ENCODE data around the gene TFR2. TPM values are rescaled to one million over a fixed set of nuclear protein-coding genes. Genes with fewer than 3 reads are reported as not detected.

Gene TFR2
- total RNA-seq, 1 donor from 2014 or later: 16.7 TPM

GRCh38 chr7:100583132-100584053 lies 58.0 kb downstream of the TFR2 start:
- Mint-ChIP-seq H3K4me3 (ENCODE audit: low read depth) (peak overlapping the region; percentile 96), H3K27ac (peak overlapping the region; percentile 96), H3K36me3 (ENCODE audit: low read depth) (peaks cover 7% of the 10 kb centered on the region), H3K4me1 (ENCODE audit: low read depth) (peaks cover 24% of the 10 kb centered on the region), H3K27me3 (ENCODE audit: low read depth) (no peaks in the 10 kb centered on the region), H3K9me3 (no peaks in the 10 kb centered on the region)
- peak; percentile 74 for DNase-seq (ENCODE audit: low spot score)
- intact Hi-C loops (cut with micrococcal nuclease): loop anchor here (1.0 to 10.0 kb wide), 2 partner anchors 38 to 291 kb away; partner anchors contain the start of gene SRRT

- Mint-ChIP-seq H3K27me3 (ENCODE audit: low read depth) (no peaks in the 10 kb centered on the region), H3K9me3 (no peaks in the 10 kb centered on the region), H3K4me3 (ENCODE audit: low read depth) (peak overlapping the region; percentile 33), H3K4me1 (ENCODE audit: low read depth) (peaks cover 23% of the 10 kb centered on the region), H3K27ac (peak overlapping the region; percentile 60), H3K36me3 (ENCODE audit: low read depth) (peaks cover 13% of the 10 kb centered on the region)
- DNase-seq (ENCODE audit: low spot score): no peak
- intact Hi-C loops (cut with micrococcal nuclease): loop anchor here (1.0 to 10.0 kb wide), 2 partner anchors 37 to 292 kb away; partner anchors contain the start of gene SRRT
Measured at GRCh38 chr7:100582650-100583049, 58.7 kb downstream of the TFR2 start.

GRCh38 chr7:100582041-100582579 lies 59.2 kb downstream of the TFR2 start:
- H3K9me3 Mint-ChIP-seq: no peaks in the 10 kb centered on the region
- peak overlapping the region; percentile 60 for H3K27ac Mint-ChIP-seq
- no peak for DNase-seq (ENCODE audit: low spot score)
- intact Hi-C loops (cut with micrococcal nuclease): loop anchor here (10.0 kb wide), 1 partner anchor 293 kb away; the partner anchor contains the start of gene SRRT
- no peaks in the 10 kb centered on the region for H3K27me3 Mint-ChIP-seq (ENCODE audit: low read depth)
- H3K4me3 Mint-ChIP-seq (ENCODE audit: low read depth): peak overlapping the region; percentile 33
- peaks cover 14% of the 10 kb centered on the region for H3K36me3 Mint-ChIP-seq (ENCODE audit: low read depth)
- peaks cover 23% of the 10 kb centered on the region for H3K4me1 Mint-ChIP-seq (ENCODE audit: low read depth)

- H3K36me3 Mint-ChIP-seq (ENCODE audit: low read depth): peaks cover 24% of the 10 kb centered on the region
- H3K9me3 Mint-ChIP-seq: no peaks in the 10 kb centered on the region
- H3K27me3 Mint-ChIP-seq (ENCODE audit: low read depth): no peaks in the 10 kb centered on the region
- intact Hi-C loops (cut with micrococcal nuclease): loop anchor here (10.0 kb wide), 1 partner anchor 294 kb away; the partner anchor contains the start of gene SRRT
- no peak overlapping the region for H3K4me3 Mint-ChIP-seq (ENCODE audit: low read depth)
- peaks cover 23% of the 10 kb centered on the region for H3K4me1 Mint-ChIP-seq (ENCODE audit: low read depth)
- DNase-seq (ENCODE audit: low spot score): no peak
- H3K27ac Mint-ChIP-seq: no peak overlapping the region
Measured at GRCh38 chr7:100580466-100581283, 60.7 kb downstream of the TFR2 start.

GRCh38 chr7:100578246-100579183 lies 62.8 kb downstream of the TFR2 start:
- no peak for DNase-seq (ENCODE audit: low spot score)
- H3K27ac Mint-ChIP-seq: no peak overlapping the region
- H3K36me3 Mint-ChIP-seq (ENCODE audit: low read depth): peaks cover 28% of the 10 kb centered on the region
- intact Hi-C loops (cut with micrococcal nuclease): no loop called here
- H3K4me3 Mint-ChIP-seq (ENCODE audit: low read depth): no peak overlapping the region
- peaks cover 10% of the 10 kb centered on the region for H3K4me1 Mint-ChIP-seq (ENCODE audit: low read depth)
- H3K9me3 Mint-ChIP-seq: no peaks in the 10 kb centered on the region
- no peaks in the 10 kb centered on the region for H3K27me3 Mint-ChIP-seq (ENCODE audit: low read depth)

GRCh38 chr7:100577507-100577906 lies 63.8 kb downstream of the TFR2 start:
- DNase-seq (ENCODE audit: low spot score): no peak
- Mint-ChIP-seq H3K4me1 (ENCODE audit: low read depth) (peaks cover 3% of the 10 kb centered on the region), H3K9me3 (no peaks in the 10 kb centered on the region), H3K36me3 (ENCODE audit: low read depth) (peaks cover 30% of the 10 kb centered on the region), H3K4me3 (ENCODE audit: low read depth) (no peak overlapping the region), H3K27me3 (ENCODE audit: low read depth) (no peaks in the 10 kb centered on the region), H3K27ac (no peak overlapping the region)
- intact Hi-C loops (cut with micrococcal nuclease): no loop called here

GRCh38 chr7:100577103-100577502 lies 64.2 kb downstream of the TFR2 start:
- Mint-ChIP-seq H3K27me3 (ENCODE audit: low read depth) (no peaks in the 10 kb centered on the region), H3K4me3 (ENCODE audit: low read depth) (no peak overlapping the region), H3K9me3 (no peaks in the 10 kb centered on the region), H3K36me3 (ENCODE audit: low read depth) (peaks cover 30% of the 10 kb centered on the region), H3K27ac (no peak overlapping the region), H3K4me1 (ENCODE audit: low read depth) (no peaks in the 10 kb centered on the region)
- intact Hi-C loops (cut with micrococcal nuclease): no loop called here
- no peak for DNase-seq (ENCODE audit: low spot score)

GRCh38 chr7:100576384-100576993 lies 64.9 kb downstream of the TFR2 start:
- H3K4me1 Mint-ChIP-seq (ENCODE audit: low read depth): peaks cover 4% of the 10 kb centered on the region
- H3K9me3 Mint-ChIP-seq: no peaks in the 10 kb centered on the region
- no peak overlapping the region for H3K4me3 Mint-ChIP-seq (ENCODE audit: low read depth)
- H3K27ac Mint-ChIP-seq: no peak overlapping the region
- no peaks in the 10 kb centered on the region for H3K27me3 Mint-ChIP-seq (ENCODE audit: low read depth)
- intact Hi-C loops (cut with micrococcal nuclease): no loop called here
- H3K36me3 Mint-ChIP-seq (ENCODE audit: low read depth): peaks cover 30% of the 10 kb centered on the region
- DNase-seq (ENCODE audit: low spot score): no peak

GRCh38 chr7:100575746-100576383 lies 65.5 kb downstream of the TFR2 start:
- Mint-ChIP-seq H3K4me1 (ENCODE audit: low read depth) (peaks cover 4% of the 10 kb centered on the region), H3K27me3 (ENCODE audit: low read depth) (no peaks in the 10 kb centered on the region), H3K9me3 (no peaks in the 10 kb centered on the region), H3K27ac (no peak overlapping the region), H3K36me3 (ENCODE audit: low read depth) (peaks cover 30% of the 10 kb centered on the region), H3K4me3 (ENCODE audit: low read depth) (no peak overlapping the region)
- no peak for DNase-seq (ENCODE audit: low spot score)
- intact Hi-C loops (cut with micrococcal nuclease): no loop called here

- Mint-ChIP-seq H3K4me1 (ENCODE audit: low read depth) (peaks cover 4% of the 10 kb centered on the region), H3K27ac (no peak overlapping the region), H3K36me3 (ENCODE audit: low read depth) (peaks cover 30% of the 10 kb centered on the region), H3K9me3 (no peaks in the 10 kb centered on the region), H3K27me3 (ENCODE audit: low read depth) (no peaks in the 10 kb centered on the region), H3K4me3 (ENCODE audit: low read depth) (no peak overlapping the region)
- DNase-seq (ENCODE audit: low spot score): no peak
- intact Hi-C loops (cut with micrococcal nuclease): no loop called here
Measured at GRCh38 chr7:100575206-100575631, 66.1 kb downstream of the TFR2 start.

Data from activated T-helper 2 cell treated with anti-CD3 and anti-CD28 coated beads, Interferon-gamma antibody, Interleukin-2, Interleukin-4, amounts not matched to agents 10 μg/mL and 5 μg/mL and 100 μg/mL, durations not matched to agents 14 hours and 24 hours and 36 hours (primary cell).